ENCODE results near the gene ATP5ME.
"Not testable (repeated sequence)": the region's sequence is repeated elsewhere in the genome, so short reads cannot be mapped to it uniquely, and the experiment has no call there.

Gene ATP5ME

GRCh38 chr4:683247-683897 is 9.3 kb upstream of the ATP5ME start:
- no peak for DNase-seq

- DNase-seq = no peak
Measured at GRCh38 chr4:682490-683172, 8.6 kb upstream of the ATP5ME start.

- DNase-seq = no peak
Measured at GRCh38 chr4:681736-682451, 7.8 kb upstream of the ATP5ME start.

- peak; percentile 44 for DNase-seq
Measured at GRCh38 chr4:680928-681645, 7.0 kb upstream of the ATP5ME start.

DNA sequence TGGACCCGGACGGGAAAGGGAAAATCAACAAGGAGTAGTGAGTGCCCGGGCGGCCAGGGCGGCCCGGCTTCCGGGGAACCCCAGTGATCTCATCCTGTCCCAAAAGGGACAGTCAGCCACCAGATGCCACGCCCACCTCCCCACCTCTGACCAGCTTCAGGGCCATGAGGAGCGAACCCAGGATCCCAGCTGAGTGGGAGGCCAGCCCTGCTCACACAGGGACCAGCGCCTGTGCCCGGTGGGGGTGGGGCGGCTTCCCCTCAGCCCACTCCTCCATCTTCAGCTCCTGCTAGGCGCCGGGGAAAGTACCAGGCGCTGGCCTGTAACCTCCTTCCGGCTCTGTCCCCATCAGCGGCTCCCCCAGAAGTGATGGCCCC is 6.5 kb upstream of the ATP5ME start:
- no peak for DNase-seq

DNA sequence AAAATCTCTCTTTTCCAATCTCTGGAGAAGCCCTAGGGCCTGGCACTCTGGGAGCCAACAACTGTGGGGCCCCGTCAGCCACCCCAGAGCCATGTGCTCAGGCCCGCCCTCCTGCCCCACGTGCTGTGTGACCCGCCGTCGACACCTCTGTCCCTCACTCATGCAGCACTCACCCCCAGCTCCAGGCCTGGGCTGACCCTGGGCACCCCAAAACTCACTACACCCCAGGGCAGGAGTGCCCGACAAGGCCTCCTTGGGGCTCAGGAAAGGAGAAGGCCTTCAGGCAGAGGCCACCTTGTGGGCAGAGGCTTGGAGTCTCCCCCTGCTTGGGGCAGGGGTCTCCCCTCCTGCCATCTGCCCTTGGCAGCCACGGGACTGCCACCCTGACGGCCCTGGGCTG is 6.0 kb upstream of the ATP5ME start:
- DNase-seq = no peak

DNA sequence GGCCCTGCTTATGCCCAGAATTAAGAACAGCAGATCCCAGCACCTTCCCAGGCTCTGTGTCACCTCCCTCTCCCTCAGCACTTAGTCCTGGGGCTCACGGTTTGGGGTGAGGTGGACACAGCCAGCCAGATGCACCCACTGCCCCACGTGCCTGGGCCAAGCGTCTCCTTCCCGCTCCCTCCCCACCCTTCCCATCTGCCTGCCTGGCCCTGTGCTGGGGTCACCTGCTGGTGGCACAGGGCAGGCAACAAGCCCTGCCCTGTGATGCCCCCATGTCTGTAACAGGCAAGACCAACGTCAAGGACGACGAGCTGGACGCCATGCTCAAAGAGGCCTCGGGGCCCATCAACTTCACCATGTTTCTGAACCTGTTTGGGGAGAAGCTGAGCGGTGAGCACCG is 5.6 kb upstream of the ATP5ME start:
- DNase-seq = no peak

GRCh38 chr4:679104-679481 is 5.0 kb upstream of the ATP5ME start:
- DNase-seq = no peak

GRCh38 chr4:678331-679103 is 4.4 kb upstream of the ATP5ME start:
- DNase-seq = no peak

GRCh38 chr4:677431-678293 is 3.6 kb upstream of the ATP5ME start:
- DNase-seq = no peak

GRCh38 chr4:676871-677235 is 2.8 kb upstream of the ATP5ME start:
- no peak for DNase-seq

DNA sequence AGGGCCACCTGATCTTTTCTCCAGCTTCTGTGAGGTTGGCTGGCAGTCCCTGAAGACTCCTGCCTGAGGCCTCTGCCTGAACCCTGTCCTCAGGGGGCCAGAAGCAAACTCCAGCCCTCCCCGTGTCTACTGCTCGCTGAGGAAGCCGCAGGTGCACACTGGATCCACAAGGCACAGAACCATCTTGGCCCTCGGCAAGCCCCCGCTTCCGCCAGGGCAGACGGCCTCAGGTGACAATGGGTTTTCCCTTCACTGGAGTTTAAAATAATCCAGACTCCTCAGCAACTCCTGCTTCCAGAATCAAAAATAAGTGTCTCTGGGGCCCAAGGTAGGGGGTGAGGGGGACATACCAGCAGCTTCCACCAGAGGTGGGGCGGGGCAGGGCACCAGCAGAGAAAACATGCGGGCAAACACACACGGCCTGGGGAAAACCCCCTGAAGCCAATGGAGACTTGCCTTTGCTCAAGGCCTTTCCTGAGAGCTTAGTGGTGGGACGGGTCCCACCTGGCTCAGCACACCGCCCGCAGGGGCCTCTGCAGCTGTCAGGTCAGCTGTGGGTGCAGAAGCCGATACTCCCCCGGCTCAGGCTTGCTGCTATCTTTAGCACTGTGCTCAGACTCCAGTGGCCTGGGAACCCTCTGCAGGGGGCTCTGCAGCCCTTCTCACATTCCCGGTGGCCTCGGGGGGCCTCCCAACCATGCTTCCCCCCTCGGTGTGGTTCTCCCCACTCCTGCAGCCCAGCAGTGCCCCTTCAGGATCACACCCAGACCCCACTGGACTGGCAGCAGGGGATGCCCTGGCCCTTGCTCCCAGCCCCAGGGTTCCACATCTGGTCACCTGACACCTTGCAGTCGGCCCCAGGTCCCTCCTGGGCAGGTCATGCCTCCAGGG is 2.1 kb upstream of the ATP5ME start:
- no peak for DNase-seq

- no peak for DNase-seq
Measured at GRCh38 chr4:675036-675882, 1.2 kb upstream of the ATP5ME start.

GRCh38 chr4:673349-674091 is 556 bp downstream of the ATP5ME start:
- no peak for DNase-seq

DNA sequence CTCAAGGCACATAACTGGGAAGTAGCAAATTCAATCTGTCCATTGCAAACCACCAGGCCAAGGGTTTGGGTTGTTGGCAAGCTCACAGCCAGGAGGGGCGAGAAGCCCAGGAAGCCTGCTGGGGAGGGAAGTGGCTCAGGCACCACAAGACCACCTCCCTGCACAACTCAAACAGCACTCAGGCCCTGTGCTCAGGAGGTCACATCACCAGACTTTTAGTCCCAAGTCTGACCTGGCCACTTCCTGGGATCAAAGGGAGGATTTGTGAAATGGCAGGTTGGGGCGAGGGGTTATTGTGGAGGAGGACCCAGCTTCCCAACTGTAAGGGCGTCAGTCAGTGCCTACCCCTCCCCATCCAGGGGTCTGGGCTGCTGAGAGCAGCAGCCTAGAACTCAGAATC is 2.3 kb downstream of the ATP5ME start:
- DNase-seq = no peak

GRCh38 chr4:669806-670559 is 4.1 kb downstream of the ATP5ME start:
- DNase-seq = not testable (repeated sequence)

- DNase-seq = not testable (repeated sequence)
Measured at GRCh38 chr4:668219-668618, 5.9 kb downstream of the ATP5ME start.

- no peak for DNase-seq
Measured at GRCh38 chr4:667545-667925, 6.5 kb downstream of the ATP5ME start.
